Endothelial cell of umbilical vein (primary cell): ENCODE data around the gene NEO1.

ENCODE experiments used
- EZH2 ChIP-seq: IDR thresholded peaks from 2 replicates; pipeline ENCODE4 v1.6.1; 2012; ENCODE audit warnings: borderline replicate concordance, low read depth, mild to moderate bottlenecking, moderate library complexity, low read length, inconsistent platforms; ENCODE audit not compliant: severe bottlenecking
- GATA2 ChIP-seq: IDR thresholded peaks from 2 replicates; pipeline ENCODE4 v1.7.0; 2011; ENCODE audit warnings: low read depth, mild to moderate bottlenecking, moderate library complexity, mixed read lengths, low read length; ENCODE audit not compliant: insufficient read length, insufficient read depth
- JUN ChIP-seq: IDR thresholded peaks from 2 replicates; pipeline ENCODE4 v1.6.1; 2011; ENCODE audit warnings: borderline replicate concordance, low read depth; ENCODE audit not compliant: insufficient read length, insufficient read depth
- POLR2A ChIP-seq: IDR thresholded peaks from 2 replicates; pipeline ENCODE4 v1.6.1; 2012; ENCODE audit warnings: low read depth, mild to moderate bottlenecking, control low read depth, low read length
- TF ChIP-seq, protein P1 (sequence below), 2 donors: IDR thresholded peaks; 1 replicate in 1 of 2; 2 replicates in 1 of 2; pipeline ENCODE4 v1.5.1; 2011; ENCODE audit warnings: low read length in 2 of 2, mild to moderate bottlenecking in 2 of 2, moderate library complexity in 2 of 2, control low read depth in 1 of 2, inconsistent platforms in 1 of 2, low read depth in 1 of 2; ENCODE audit not compliant: insufficient read depth in 1 of 2; ENCODE audit errors: extremely low read depth in 1 of 2

DNA sequence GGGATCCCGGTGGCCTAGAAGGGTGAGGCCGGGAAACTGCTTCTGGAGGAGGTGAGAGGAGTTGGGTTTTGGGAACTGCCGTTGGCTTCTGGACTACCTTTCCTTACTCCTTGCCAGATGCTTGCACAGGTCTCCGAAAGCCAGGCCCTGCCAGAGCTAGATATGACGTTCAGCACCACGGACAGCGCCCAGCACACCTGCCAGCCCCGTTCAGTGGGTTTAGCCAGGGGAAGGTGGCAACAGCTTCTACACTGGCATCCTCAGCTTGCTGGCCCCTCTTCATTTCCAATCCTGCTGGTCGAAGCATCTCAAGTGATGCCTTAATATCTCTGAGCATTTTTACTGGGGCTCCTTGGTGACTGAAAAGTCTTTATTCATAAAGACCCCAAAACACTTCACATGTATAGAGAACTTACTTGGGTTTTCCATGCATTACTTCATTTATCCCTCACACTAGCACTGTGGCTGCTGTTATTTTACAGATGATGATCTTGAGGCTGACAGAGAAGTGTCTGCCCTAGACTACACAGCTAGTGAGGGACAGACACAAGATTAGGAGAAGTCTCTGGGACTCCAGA is 294.6 kb downstream of the NEO1 start:
- TF ChIP-seq JUN (no peak), GATA2 (no peak), POLR2A (no peak), EZH2 (no peak)
- TF ChIP-seq, protein P1, sequence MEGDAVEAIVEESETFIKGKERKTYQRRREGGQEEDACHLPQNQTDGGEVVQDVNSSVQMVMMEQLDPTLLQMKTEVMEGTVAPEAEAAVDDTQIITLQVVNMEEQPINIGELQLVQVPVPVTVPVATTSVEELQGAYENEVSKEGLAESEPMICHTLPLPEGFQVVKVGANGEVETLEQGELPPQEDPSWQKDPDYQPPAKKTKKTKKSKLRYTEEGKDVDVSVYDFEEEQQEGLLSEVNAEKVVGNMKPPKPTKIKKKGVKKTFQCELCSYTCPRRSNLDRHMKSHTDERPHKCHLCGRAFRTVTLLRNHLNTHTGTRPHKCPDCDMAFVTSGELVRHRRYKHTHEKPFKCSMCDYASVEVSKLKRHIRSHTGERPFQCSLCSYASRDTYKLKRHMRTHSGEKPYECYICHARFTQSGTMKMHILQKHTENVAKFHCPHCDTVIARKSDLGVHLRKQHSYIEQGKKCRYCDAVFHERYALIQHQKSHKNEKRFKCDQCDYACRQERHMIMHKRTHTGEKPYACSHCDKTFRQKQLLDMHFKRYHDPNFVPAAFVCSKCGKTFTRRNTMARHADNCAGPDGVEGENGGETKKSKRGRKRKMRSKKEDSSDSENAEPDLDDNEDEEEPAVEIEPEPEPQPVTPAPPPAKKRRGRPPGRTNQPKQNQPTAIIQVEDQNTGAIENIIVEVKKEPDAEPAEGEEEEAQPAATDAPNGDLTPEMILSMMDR (IDR thresholded peaks at IDR 0.05; ENCODE audit: extremely low read depth in 1 of 2, insufficient read depth in 1 of 2, low read depth in 1 of 2, low read length in 2 of 2): no peak
